DLD1 (cell line): Measurements from ENCODE around the gene NEUROD6.

ENCODE experiments used
- in situ Hi-C: cut with HindIII; loops from 2 replicates; pipeline ENCODE4 v1.10.0; 2017; ENCODE audit warnings: low sequenced_read_pairs

Gene NEUROD6

GRCh38 chr7:31340603-31341002 is at the start of gene NEUROD6:
TSS of gene NEUROD6 (minus strand) at chr7:31340726. CDS start at chr7:31339268, 1,458 bp downstream.
- in situ Hi-C loops, result no loop called here

GRCh38 chr7:31384466-31384865 is 43.9 kb upstream of the NEUROD6 start:
- in situ Hi-C loops, result no loop called here

- in situ Hi-C loops, result no loop called here
Observed at GRCh38 chr7:31382722-31383121, 42.2 kb upstream of the NEUROD6 start.

GRCh38 chr7:31373337-31374289 is 33.1 kb upstream of the NEUROD6 start:
- in situ Hi-C loops, result no loop called here

- in situ Hi-C loops, result no loop called here
Observed at GRCh38 chr7:31372231-31372959, 31.9 kb upstream of the NEUROD6 start.

- in situ Hi-C loops, result no loop called here
Observed at GRCh38 chr7:31371621-31372020, 31.1 kb upstream of the NEUROD6 start.

- in situ Hi-C loops, result no loop called here
Observed at GRCh38 chr7:31370609-31371008, 30.1 kb upstream of the NEUROD6 start.

- in situ Hi-C loops, result no loop called here
Observed at GRCh38 chr7:31368620-31369019, 28.1 kb upstream of the NEUROD6 start.

- in situ Hi-C loops, result no loop called here
Observed at GRCh38 chr7:31363496-31363895, 23.0 kb upstream of the NEUROD6 start.

- in situ Hi-C loops, result no loop called here
Observed at GRCh38 chr7:31363051-31363450, 22.5 kb upstream of the NEUROD6 start.

- in situ Hi-C loops, result no loop called here
Observed at GRCh38 chr7:31362401-31362800, 21.9 kb upstream of the NEUROD6 start.

- in situ Hi-C loops, result no loop called here
Observed at GRCh38 chr7:31358467-31358866, 17.9 kb upstream of the NEUROD6 start.

- in situ Hi-C loops, result no loop called here
Observed at GRCh38 chr7:31345421-31345820, 4.9 kb upstream of the NEUROD6 start.

GRCh38 chr7:31343516-31344305 is 3.2 kb upstream of the NEUROD6 start:
- in situ Hi-C loops, result no loop called here

GRCh38 chr7:31341141-31341540 is 615 bp upstream of the NEUROD6 start:
- in situ Hi-C loops, result no loop called here

- in situ Hi-C loops, result no loop called here
Observed at GRCh38 chr7:31340051-31340450, 475 bp downstream of the NEUROD6 start.

- in situ Hi-C loops, result no loop called here
Observed at GRCh38 chr7:31338706-31339105, 1.8 kb downstream of the NEUROD6 start.

GRCh38 chr7:31337002-31337565 is 3.4 kb downstream of the NEUROD6 start:
- in situ Hi-C loops, result no loop called here

- in situ Hi-C loops, result no loop called here
Observed at GRCh38 chr7:31336202-31337001, 4.1 kb downstream of the NEUROD6 start.

GRCh38 chr7:31335884-31336201 is 4.7 kb downstream of the NEUROD6 start:
- in situ Hi-C loops, result no loop called here
